ENCODE results near the gene CYP2R1.
A peak's percentile ranks its signal among the peaks of the same experiment; 100 is the strongest.

- TF ChIP-seq POLR2A (IDR thresholded peaks at IDR 0.05) (peak; percentile 11 to 79 (median 70)), CTCF (IDR thresholded peaks at IDR 0.05) (peak in 6 of 7 experiments; percentile 27 to 82 (median 60))
These were observed 13.3 kb upstream of the CYP2R1 start for GRCh38 chr11:14905104-14906033.

Data from body of pancreas (tissue), 4 donors.